ENCODE measurements around the gene DMD. TPM values are rescaled to one million over a fixed set of nuclear protein-coding genes. Genes with fewer than 3 reads are reported as not detected.

DMD gene
- total and polyA plus RNA-seq, 2 of the 8 experiments (the other 6 are each of a cell fraction or from before 2014, with no cell fraction given) = 4.8 to 7.4 TPM

DNA sequence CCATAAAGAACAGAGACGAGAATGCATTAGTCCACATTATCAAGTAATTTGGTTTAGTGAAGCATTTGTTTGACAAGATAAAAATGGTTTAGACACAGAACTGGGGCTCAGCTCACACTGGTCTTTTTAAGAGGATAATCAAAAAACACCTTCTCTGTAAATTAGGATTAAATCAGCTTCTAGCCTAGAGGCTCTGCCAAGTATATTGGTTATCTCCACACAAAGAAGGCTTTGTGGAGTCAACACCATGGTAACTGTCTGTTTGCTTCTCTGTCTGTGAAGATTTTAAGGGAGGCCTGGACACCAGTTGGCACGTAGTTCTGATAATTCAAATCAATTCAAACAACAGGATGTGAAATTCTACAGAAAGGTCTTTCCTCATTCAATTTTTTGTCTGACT lies 687.0 kb downstream of the DMD start:
- Histone ChIP-seq H3K18ac (ENCODE audit: extremely low read depth, low read length) (no peak overlapping the region), H2AK5ac (ENCODE audit: low read depth, low read length) (no peak overlapping the region), H3K4me3 (ENCODE audit: extremely low read depth in 1 of 4, insufficient read depth in 2 of 4, low read depth in 3 of 4, low read length in 4 of 4) (no peak overlapping the region), H3K23me2 (ENCODE audit: low read depth, low read length) (no peaks in the 10 kb centered on the region), H2BK120ac (replicated peaks; ENCODE audit: low read depth, low read length) (no peak overlapping the region), H3K36me3 (ENCODE audit: control insufficient read depth in 2 of 4, insufficient read depth in 4 of 4, low read length in 3 of 4) (no peaks in the 10 kb centered on the region), H2BK12ac (ENCODE audit: low read depth, low read length) (no peak overlapping the region), H2BK5ac (ENCODE audit: low read depth, low read length) (no peak overlapping the region), H2AFZ (ENCODE audit: low read length) (no peak overlapping the region), H3K4me2 (ENCODE audit: insufficient read depth in 1 of 2, low read depth in 2 of 2, low read length in 2 of 2) (no peak overlapping the region), H4K8ac (ENCODE audit: extremely low read depth, insufficient read depth, low read length) (no peak overlapping the region), H4K20me1 (replicated peaks in 1 of 2; ENCODE audit: control insufficient read depth in 1 of 2, insufficient read depth in 2 of 2, low read length in 2 of 2) (no peaks in the 10 kb centered on the region), H3K9ac (replicated peaks in 1 of 4; ENCODE audit: extremely low read depth in 1 of 4, low read depth in 3 of 4, low read length in 3 of 4) (no peak overlapping the region), H4K5ac (ENCODE audit: insufficient read length, low read depth, low read length) (no peak overlapping the region), H3K14ac (ENCODE audit: insufficient read length) (no peak overlapping the region), H4K91ac (replicated peaks; ENCODE audit: insufficient read length, low read length) (no peak overlapping the region), H3K27me3 (replicated peaks in 1 of 4; ENCODE audit: control insufficient read depth in 3 of 4, extremely low read depth in 1 of 4, insufficient read depth in 3 of 4, low read length in 3 of 4) (no peaks in the 10 kb centered on the region), H3K56ac (replicated peaks; ENCODE audit: insufficient read length, low read depth, low read length) (no peak overlapping the region), H3K79me1 (ENCODE audit: low read depth, low read length) (no peaks in the 10 kb centered on the region), H3K4me1 (replicated peaks in 1 of 4; ENCODE audit: control insufficient read depth in 3 of 4, insufficient read depth in 4 of 4, low read length in 3 of 4) (no peaks in the 10 kb centered on the region), H2BK20ac (ENCODE audit: low read length) (no peak overlapping the region), H3K4ac (replicated peaks; ENCODE audit: insufficient read length, low read depth, low read length) (no peak overlapping the region), H3K79me2 (ENCODE audit: control insufficient read depth in 1 of 2, insufficient read depth in 2 of 2, low read length in 2 of 2) (no peaks in the 10 kb centered on the region), H3K23ac (ENCODE audit: insufficient read length) (no peak overlapping the region), H2BK15ac (ENCODE audit: low read length) (no peak overlapping the region), H3K27ac (ENCODE audit: low read depth, low read length) (no peak overlapping the region), H3K9me3 (ENCODE audit: insufficient read depth in 2 of 2, low read depth in 1 of 2, low read length in 1 of 2) (no peaks in the 10 kb centered on the region)
- no peak for DNase-seq (ENCODE audit: low read depth in 1 of 2, low spot score in 2 of 2)
- POLR2A ChIA-PET (ENCODE audit: partially characterized antibody) = no interaction called here
- CTCF ChIA-PET (ENCODE audit: partially characterized antibody) = no interaction called here
- no peak for TF ChIP-seq CBX8 (IDR thresholded peaks at IDR 0.05; ENCODE audit: borderline replicate concordance, low read depth, low read length)
- TF ChIP-seq TAF7 (optimal IDR thresholded peaks at IDR 0.05; ENCODE audit: borderline replicate concordance, low read depth, low read length) = no peak
- no peak for TF ChIP-seq POLR2AphosphoS5 (IDR thresholded peaks at IDR 0.05; ENCODE audit: low read depth, low read length)
- TF ChIP-seq, protein P1, sequence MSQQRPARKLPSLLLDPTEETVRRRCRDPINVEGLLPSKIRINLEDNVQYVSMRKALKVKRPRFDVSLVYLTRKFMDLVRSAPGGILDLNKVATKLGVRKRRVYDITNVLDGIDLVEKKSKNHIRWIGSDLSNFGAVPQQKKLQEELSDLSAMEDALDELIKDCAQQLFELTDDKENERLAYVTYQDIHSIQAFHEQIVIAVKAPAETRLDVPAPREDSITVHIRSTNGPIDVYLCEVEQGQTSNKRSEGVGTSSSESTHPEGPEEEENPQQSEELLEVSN (IDR thresholded peaks at IDR 0.05) = no peak
- no peak for TF ChIP-seq EZH2 (IDR thresholded peaks at IDR 0.05; ENCODE audit: low read depth, low read length, severe bottlenecking)
- no peak for TF ChIP-seq NRF1 (IDR thresholded peaks at IDR 0.05; ENCODE audit: low read depth, low read length)
- TF ChIP-seq RBBP5 (IDR thresholded peaks at IDR 0.05; ENCODE audit: borderline replicate concordance, low read depth, low read length) = no peak
- WGBS, 2 experiments (ENCODE audit: extremely low coverage in 1 of 2, insufficient coverage in 1 of 2, insufficient read length in 1 of 2, insufficient replicate concordance in 2 of 2, low coverage in 1 of 2, low lambda C conversion rate in 2 of 2, missing lambda C conversion rate in 1 of 2) = 95% methylated on average over 2 of the region's 2 CpGs; no CpG with 5 or more reads in 1 of the 2 experiments
- peak; percentile 7 for FAIRE-seq

All from H1 (cell line).